Measurements from ENCODE around the gene HIPK3.
A peak's percentile ranks its signal among the peaks of the same experiment; 100 is the strongest.

DNA sequence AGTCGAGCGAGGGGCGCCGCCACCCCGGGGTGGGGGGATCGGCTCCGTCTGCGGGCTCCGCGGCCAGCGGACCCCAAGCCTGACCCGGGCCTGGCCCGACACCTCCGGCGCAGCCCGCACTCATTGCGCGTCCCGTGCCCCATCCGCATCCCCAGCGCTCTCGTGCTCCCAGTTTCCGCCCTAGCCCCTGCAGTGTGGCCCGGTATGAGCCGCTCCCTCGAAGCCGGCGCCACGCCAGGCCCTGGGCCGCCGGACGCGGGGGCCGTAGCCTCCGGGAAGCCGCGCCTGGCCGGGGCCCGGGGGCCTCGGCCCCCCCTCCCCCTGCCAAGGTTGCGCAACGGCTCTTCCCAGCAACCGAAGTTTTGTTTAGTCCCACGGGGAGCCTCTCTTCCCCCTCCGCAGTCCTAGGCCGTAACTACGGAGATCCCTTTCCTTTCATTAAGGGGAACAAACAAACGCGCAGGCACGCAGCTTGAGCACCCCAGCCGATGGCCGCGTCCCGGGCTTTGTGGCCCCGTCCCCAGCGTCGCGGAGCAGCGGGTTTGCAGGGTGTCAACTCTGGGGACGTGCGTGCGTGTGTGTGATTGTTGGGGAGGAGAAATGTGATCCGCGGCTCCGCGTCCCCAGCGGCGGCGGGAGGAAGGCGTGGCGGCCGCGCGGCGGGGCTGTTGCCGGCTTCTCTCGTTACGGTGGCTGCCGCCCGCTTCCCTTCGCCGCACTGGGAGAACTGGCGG is 883 bp downstream of the HIPK3 start:
- TF ChIP-seq, protein P1, sequence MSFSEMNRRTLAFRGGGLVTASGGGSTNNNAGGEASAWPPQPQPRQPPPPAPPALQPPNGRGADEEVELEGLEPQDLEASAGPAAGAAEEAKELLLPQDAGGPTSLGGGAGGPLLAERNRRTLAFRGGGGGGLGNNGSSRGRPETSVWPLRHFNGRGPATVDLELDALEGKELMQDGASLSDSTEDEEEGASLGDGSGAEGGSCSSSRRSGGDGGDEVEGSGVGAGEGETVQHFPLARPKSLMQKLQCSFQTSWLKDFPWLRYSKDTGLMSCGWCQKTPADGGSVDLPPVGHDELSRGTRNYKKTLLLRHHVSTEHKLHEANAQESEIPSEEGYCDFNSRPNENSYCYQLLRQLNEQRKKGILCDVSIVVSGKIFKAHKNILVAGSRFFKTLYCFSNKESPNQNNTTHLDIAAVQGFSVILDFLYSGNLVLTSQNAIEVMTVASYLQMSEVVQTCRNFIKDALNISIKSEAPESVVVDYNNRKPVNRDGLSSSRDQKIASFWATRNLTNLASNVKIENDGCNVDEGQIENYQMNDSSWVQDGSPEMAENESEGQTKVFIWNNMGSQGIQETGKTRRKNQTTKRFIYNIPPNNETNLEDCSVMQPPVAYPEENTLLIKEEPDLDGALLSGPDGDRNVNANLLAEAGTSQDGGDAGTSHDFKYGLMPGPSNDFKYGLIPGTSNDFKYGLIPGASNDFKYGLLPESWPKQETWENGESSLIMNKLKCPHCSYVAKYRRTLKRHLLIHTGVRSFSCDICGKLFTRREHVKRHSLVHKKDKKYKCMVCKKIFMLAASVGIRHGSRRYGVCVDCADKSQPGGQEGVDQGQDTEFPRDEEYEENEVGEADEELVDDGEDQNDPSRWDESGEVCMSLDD (tag by site-specific recombination; IDR thresholded peaks at IDR 0.05): peak; percentile 46
- TF ChIP-seq, protein P2, sequence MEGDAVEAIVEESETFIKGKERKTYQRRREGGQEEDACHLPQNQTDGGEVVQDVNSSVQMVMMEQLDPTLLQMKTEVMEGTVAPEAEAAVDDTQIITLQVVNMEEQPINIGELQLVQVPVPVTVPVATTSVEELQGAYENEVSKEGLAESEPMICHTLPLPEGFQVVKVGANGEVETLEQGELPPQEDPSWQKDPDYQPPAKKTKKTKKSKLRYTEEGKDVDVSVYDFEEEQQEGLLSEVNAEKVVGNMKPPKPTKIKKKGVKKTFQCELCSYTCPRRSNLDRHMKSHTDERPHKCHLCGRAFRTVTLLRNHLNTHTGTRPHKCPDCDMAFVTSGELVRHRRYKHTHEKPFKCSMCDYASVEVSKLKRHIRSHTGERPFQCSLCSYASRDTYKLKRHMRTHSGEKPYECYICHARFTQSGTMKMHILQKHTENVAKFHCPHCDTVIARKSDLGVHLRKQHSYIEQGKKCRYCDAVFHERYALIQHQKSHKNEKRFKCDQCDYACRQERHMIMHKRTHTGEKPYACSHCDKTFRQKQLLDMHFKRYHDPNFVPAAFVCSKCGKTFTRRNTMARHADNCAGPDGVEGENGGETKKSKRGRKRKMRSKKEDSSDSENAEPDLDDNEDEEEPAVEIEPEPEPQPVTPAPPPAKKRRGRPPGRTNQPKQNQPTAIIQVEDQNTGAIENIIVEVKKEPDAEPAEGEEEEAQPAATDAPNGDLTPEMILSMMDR (tag by site-specific recombination; IDR thresholded peaks at IDR 0.05): peak; percentile 77; the same call in 1 of the 2 replicates
- TF ChIP-seq ZNF274 (IDR thresholded peaks at IDR 0.05; ENCODE audit: low read length) (no peak), ZNF274 (tag by site-specific recombination; IDR thresholded peaks at IDR 0.05; ENCODE audit: borderline replicate concordance) (no peak), ZNF174 (tag by site-specific recombination; IDR thresholded peaks at IDR 0.05) (no peak), ZNF24 (tag by site-specific recombination; IDR thresholded peaks at IDR 0.05) (peak; percentile 78; the same call in 1 of the 2 replicates), ZNF133 (tag by site-specific recombination; IDR thresholded peaks at IDR 0.05) (no peak), ZNF121 (tag by site-specific recombination; IDR thresholded peaks at IDR 0.05) (no peak), YY1 (tag by site-specific recombination; IDR thresholded peaks at IDR 0.05) (peak; percentile 28; the same call in 1 of the 2 replicates), SETDB1 (IDR thresholded peaks at IDR 0.05; ENCODE audit: insufficient read length, low read length) (no peak), ZNF585B (tag by site-specific recombination; IDR thresholded peaks at IDR 0.05) (no peak), FEZF1 (tag by site-specific recombination; IDR thresholded peaks at IDR 0.05) (no peak)
- TF ChIP-seq, protein P3, sequence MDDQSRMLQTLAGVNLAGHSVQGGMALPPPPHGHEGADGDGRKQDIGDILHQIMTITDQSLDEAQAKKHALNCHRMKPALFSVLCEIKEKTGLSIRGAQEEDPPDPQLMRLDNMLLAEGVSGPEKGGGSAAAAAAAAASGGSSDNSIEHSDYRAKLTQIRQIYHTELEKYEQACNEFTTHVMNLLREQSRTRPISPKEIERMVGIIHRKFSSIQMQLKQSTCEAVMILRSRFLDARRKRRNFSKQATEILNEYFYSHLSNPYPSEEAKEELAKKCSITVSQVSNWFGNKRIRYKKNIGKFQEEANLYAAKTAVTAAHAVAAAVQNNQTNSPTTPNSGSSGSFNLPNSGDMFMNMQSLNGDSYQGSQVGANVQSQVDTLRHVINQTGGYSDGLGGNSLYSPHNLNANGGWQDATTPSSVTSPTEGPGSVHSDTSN (CRISPR knock-in tag; IDR thresholded peaks at IDR 0.05): no peak
